Measurements from ENCODE around the gene CELA2B.
"Not testable (repeated sequence)": the region's sequence is repeated elsewhere in the genome, so short reads cannot be mapped to it uniquely, and the experiment has no call there.

The CELA2B gene

GRCh38 chr1:15469361-15469760 lies 6.5 kb upstream of the CELA2B start:
- DNase-seq (ENCODE audit: low spot score): no peak

GRCh38 chr1:15469821-15470448 lies 6.0 kb upstream of the CELA2B start:
- DNase-seq (ENCODE audit: low spot score): not testable (repeated sequence)

- DNase-seq (ENCODE audit: low spot score): not testable (repeated sequence)
Measured at GRCh38 chr1:15471067-15471466, 4.8 kb upstream of the CELA2B start.

GRCh38 chr1:15471723-15472122 lies 4.2 kb upstream of the CELA2B start:
- DNase-seq (ENCODE audit: low spot score): not testable (repeated sequence)

- DNase-seq (ENCODE audit: low spot score): no peak
Measured at GRCh38 chr1:15472587-15472986, 3.3 kb upstream of the CELA2B start.

- DNase-seq (ENCODE audit: low spot score): no peak
Measured at GRCh38 chr1:15476927-15477326, 1.0 kb downstream of the CELA2B start.

- no peak for DNase-seq (ENCODE audit: low spot score)
Measured at GRCh38 chr1:15477646-15478212, 1.8 kb downstream of the CELA2B start.

- no peak for DNase-seq (ENCODE audit: low spot score)
Measured at GRCh38 chr1:15479654-15480347, 3.9 kb downstream of the CELA2B start.

- DNase-seq (ENCODE audit: low spot score): not testable (repeated sequence)
Measured at GRCh38 chr1:15482455-15482854, 6.6 kb downstream of the CELA2B start.

- not testable (repeated sequence) for DNase-seq (ENCODE audit: low spot score)
Measured at GRCh38 chr1:15482983-15483543, 7.2 kb downstream of the CELA2B start.

GRCh38 chr1:15483971-15484370 lies 8.1 kb downstream of the CELA2B start:
- DNase-seq (ENCODE audit: low spot score): no peak

- not testable (repeated sequence) for DNase-seq (ENCODE audit: low spot score)
Measured at GRCh38 chr1:15484443-15484842, 8.5 kb downstream of the CELA2B start.

- no peak for DNase-seq (ENCODE audit: low spot score)
Measured at GRCh38 chr1:15485636-15486035, 9.7 kb downstream of the CELA2B start.

- DNase-seq (ENCODE audit: low spot score): not testable (repeated sequence)
Measured at GRCh38 chr1:15486844-15487610, 11.1 kb downstream of the CELA2B start.

GRCh38 chr1:15488371-15488770 lies 12.5 kb downstream of the CELA2B start:
- DNase-seq (ENCODE audit: low spot score): no peak

- no peak for DNase-seq (ENCODE audit: low spot score)
Measured at GRCh38 chr1:15489052-15489736, 13.3 kb downstream of the CELA2B start.

GRCh38 chr1:15491010-15491409 lies 15.1 kb downstream of the CELA2B start:
- DNase-seq (ENCODE audit: low spot score): not testable (repeated sequence)

GRCh38 chr1:15492596-15492995 lies 16.7 kb downstream of the CELA2B start:
- no peak for DNase-seq (ENCODE audit: low spot score)

GRCh38 chr1:15493869-15494390 lies 18.0 kb downstream of the CELA2B start:
- DNase-seq (ENCODE audit: low spot score): no peak

GRCh38 chr1:15500184-15501178 lies 24.6 kb downstream of the CELA2B start:
- DNase-seq (ENCODE audit: low spot score): no peak
